Coronary artery (tissue), 2 donors: Measurements from ENCODE around the gene ALDH3A1.

ENCODE experiments used
- DNase-seq: peaks from one replicate; pipeline ENCODE4 v3.0.0-alpha.2; 2017; ENCODE audit warnings: low spot score
- H3K27ac ChIP-seq, 2 donors: fragments of 200-600 bp; sonication (generic); one replicate each; pipeline ENCODE4 v1.5.1; 2016 to 2019
- H3K4me3 ChIP-seq: fragments of 200-600 bp; sonication (generic); 2 replicates; pipeline ENCODE4 v1.5.1; 2016; ENCODE audit warnings: mild to moderate bottlenecking, moderate library complexity
- CTCF ChIP-seq: fragments of 200-600 bp; sonication (generic); IDR thresholded peaks from one replicate; pipeline ENCODE4 v1.5.1; 2019; ENCODE audit warnings: antibody characterized with exemption

ALDH3A1 gene

DNA sequence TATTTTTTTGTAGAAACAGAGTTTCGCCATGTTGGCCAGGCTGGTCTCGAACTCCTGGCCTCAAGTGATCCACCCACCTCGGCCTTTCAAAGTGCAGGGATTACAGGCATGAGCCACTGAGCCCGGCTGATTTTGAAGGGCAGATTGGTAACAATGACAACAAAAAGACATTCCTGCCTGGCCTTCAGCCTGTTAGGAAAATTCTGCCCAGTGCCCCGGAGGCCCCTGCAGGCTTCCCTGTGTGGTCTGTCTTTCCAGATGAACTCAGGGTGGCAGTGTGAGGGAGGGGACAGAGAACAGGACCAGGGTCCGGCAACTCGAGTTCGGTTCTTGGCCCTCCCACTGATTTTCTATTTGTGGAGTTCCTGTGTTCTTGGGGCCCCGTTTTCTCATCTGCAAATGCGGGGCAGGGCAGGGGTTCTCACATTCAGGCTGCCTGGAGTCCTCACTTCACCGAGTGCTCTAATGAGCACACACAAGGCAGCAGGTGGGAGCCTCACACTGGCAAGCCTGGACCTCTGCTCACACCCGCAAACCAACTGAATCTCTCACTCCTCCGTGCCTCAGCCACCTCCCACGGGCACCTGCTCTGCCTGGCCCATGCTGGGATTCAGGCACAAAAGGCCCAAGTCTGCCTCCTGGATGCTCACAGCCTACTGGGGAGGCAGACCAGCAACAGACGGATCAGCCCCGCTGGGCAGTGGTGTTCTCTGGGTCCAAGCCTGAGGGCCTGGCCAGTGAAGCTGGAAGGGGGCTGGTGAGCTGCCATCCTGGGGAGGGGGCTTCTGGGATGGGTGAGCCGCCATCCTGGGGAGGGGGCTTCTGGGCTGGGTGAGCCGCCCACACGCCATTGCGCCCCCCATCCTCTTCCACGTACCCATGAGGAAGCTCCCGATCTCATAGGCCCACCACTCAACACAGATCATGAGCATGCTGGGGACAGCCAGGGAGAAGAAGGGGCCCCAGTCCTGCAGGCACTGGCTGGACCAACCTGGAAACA is 42.0 kb downstream of the ALDH3A1 start:
- DNase-seq: no peak
- H3K27ac ChIP-seq: no peak overlapping the region
- H3K4me3 ChIP-seq: no peak overlapping the region
- TF ChIP-seq CTCF: no peak

DNA sequence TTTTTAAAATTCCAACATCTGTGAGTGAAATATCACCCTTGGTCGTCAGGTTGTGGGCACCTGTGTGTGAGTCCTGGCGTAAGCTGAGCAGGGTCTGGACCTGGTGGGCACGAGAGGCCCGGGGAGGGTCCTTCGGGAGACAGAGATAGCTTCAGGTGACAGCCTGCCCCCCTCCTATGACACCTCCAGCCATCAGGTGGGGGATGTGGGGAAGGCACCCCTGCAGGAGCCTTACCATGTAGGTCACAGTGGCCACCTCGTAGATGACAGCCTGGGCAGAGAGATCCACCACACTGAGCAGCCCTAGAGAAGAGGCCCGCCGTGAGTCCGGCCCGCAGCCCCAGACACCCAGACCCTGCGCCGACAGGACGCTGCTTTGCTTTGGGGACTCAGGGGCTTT is 42.9 kb downstream of the ALDH3A1 start:
- H3K27ac ChIP-seq: no peak overlapping the region
- DNase-seq: no peak

GRCh38 chr17:19703828-19704613 is 44.1 kb downstream of the ALDH3A1 start:
- no peak for TF ChIP-seq CTCF
- H3K4me3 ChIP-seq: no peak overlapping the region
- H3K27ac ChIP-seq: peak overlapping the region; percentile 5 to 32
- no peak for DNase-seq

More for the DNA sequence above, 42.9 kb downstream of the ALDH3A1 start:
- no peak for TF ChIP-seq CTCF
- no peak overlapping the region for H3K4me3 ChIP-seq

- no peak for DNase-seq
- no peak for TF ChIP-seq CTCF
- H3K27ac ChIP-seq: peak overlapping the region; percentile 5 to 32
Measured at GRCh38 chr17:19703106-19703827, 44.8 kb downstream of the ALDH3A1 start.

DNA sequence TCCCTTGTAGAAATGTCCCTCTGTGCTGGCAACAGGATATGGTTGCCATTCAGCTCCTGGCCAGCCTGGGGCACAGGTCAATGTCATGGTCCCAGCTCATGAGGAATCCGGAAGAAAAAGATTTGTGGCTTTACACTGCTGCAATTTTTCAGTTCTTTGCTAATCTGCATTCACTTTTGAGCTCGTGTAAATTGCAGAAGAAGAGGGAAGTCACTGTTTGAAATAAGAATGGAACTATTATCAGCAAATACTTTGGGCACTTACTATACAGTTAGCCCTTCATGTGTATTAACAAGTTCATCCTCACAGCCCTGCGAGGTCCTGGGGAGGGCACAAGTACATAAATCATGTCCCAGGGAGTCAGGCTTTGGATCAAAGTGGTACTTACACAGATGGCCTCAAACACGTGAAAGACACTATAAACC is 45.9 kb downstream of the ALDH3A1 start:
- TF ChIP-seq CTCF: no peak
- H3K27ac ChIP-seq: no peak overlapping the region
- no peak overlapping the region for H3K4me3 ChIP-seq
- DNase-seq: no peak

More at GRCh38 chr17:19703106-19703827, 44.8 kb downstream of the ALDH3A1 start:
- no peak overlapping the region for H3K4me3 ChIP-seq
